Upper lobe of right lung (tissue), 1 donor: ENCODE results near the gene BSND. TPM values are rescaled to one million over a fixed set of nuclear protein-coding genes. Genes with fewer than 3 reads are reported as not detected.

Experiments
- ATAC-seq: fragments of 200-7000 bp; cut with Tn5 transposase; one replicate; pipeline ENCODE4 v1.9.1; 2020; ENCODE audit warnings: mild to moderate bottlenecking, moderate library complexity
- DNase-seq: peaks from one replicate; pipeline ENCODE4 v3.0.0-alpha.2; 2020
- H3K27ac ChIP-seq: fragments of 200-600 bp; one replicate; pipeline ENCODE4 v1.8.0; 2022
- H3K27me3 ChIP-seq: fragments of 200-600 bp; one replicate; pipeline ENCODE4 v1.8.0; 2022; ENCODE audit warnings: mild to moderate bottlenecking
- H3K36me3 ChIP-seq: fragments of 200-600 bp; one replicate; pipeline ENCODE4 v1.8.0; 2022
- H3K4me1 ChIP-seq: fragments of 200-600 bp; one replicate; pipeline ENCODE4 v1.8.0; 2022
- H3K4me3 ChIP-seq: fragments of 200-600 bp; one replicate; pipeline ENCODE4 v1.8.0; 2022; ENCODE audit warnings: mild to moderate bottlenecking
- H3K9me3 ChIP-seq: fragments of 200-600 bp; one replicate; pipeline ENCODE4 v1.8.0; 2022
- intact Hi-C: fragments of 100-400 bp; cut with DNase I; formaldehyde crosslinking; loops from one replicate; pipeline ENCODE4 v1.11.0; 2022
- total RNA-seq: library from RNA; stranded (reverse); fragmentation: NEBNext Ultra II Directional; extraction: Animal tissue kit (Norgen Biotek cat#: 25700); gene quantifications from one replicate; pipeline ENCODE4 v1.2.1, GENCODE V29; 2021
- TF ChIP-seq, protein P1 (sequence below): fragments of 200-600 bp; IDR thresholded peaks from one replicate; pipeline ENCODE4 v1.8.0; 2022; ENCODE audit warnings: antibody characterized with exemption
- donor health status: DM: no; HTN: yes; CAD: no; lungs with severe emphysema.

The BSND gene
- total RNA-seq, 1 donor from 2014 or later, result not detected

DNA sequence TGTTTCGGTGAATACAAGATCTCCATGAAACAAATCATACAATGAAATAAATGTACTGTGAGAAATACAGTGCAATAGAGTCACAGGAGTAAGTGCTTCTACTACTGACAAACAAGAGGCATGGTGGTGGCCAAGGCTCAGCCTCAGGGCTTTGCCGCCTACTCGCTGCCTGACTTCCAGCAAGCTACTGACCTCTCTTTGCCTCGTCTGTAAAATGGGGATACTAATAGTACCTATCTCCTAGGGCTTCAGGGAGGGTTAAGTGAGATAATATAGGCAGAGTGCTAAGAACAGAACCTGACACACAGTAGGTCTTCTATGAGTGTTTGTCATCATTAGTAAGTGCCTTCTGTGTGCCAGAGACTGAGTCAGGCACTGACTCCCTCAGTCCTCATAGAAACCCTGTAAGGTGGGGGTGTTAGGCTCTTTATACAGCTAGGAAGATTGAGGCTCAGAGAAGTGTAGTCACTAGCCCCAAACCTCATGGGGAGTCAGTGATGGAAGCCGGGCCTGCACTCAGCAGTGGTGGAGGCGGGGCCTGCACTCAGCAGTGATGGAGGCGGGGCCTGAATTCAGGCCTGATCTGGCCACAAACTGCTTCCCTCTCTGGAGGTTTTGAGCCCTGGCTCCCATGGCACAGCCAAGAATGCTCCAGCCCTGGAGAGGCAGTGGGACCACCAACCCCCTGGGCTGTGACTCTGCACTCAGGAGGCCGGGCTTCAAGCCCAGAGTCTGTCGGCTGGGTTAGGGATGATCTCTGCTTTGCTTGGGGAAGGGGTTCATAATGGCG, 6.8 kb downstream of the BSND start:
- Histone ChIP-seq H3K9me3 (no peaks in the 10 kb centered on the region), H3K4me1 (no peaks in the 10 kb centered on the region), H3K27ac (no peak overlapping the region), H3K27me3 (peaks cover 7% of the 10 kb centered on the region), H3K4me3 (no peak overlapping the region), H3K36me3 (no peaks in the 10 kb centered on the region)
- TF ChIP-seq, protein P1, sequence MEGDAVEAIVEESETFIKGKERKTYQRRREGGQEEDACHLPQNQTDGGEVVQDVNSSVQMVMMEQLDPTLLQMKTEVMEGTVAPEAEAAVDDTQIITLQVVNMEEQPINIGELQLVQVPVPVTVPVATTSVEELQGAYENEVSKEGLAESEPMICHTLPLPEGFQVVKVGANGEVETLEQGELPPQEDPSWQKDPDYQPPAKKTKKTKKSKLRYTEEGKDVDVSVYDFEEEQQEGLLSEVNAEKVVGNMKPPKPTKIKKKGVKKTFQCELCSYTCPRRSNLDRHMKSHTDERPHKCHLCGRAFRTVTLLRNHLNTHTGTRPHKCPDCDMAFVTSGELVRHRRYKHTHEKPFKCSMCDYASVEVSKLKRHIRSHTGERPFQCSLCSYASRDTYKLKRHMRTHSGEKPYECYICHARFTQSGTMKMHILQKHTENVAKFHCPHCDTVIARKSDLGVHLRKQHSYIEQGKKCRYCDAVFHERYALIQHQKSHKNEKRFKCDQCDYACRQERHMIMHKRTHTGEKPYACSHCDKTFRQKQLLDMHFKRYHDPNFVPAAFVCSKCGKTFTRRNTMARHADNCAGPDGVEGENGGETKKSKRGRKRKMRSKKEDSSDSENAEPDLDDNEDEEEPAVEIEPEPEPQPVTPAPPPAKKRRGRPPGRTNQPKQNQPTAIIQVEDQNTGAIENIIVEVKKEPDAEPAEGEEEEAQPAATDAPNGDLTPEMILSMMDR, result no peak
- intact Hi-C loops, result no loop called here
- DNase-seq (no peak), ATAC-seq (no peak)

DNA sequence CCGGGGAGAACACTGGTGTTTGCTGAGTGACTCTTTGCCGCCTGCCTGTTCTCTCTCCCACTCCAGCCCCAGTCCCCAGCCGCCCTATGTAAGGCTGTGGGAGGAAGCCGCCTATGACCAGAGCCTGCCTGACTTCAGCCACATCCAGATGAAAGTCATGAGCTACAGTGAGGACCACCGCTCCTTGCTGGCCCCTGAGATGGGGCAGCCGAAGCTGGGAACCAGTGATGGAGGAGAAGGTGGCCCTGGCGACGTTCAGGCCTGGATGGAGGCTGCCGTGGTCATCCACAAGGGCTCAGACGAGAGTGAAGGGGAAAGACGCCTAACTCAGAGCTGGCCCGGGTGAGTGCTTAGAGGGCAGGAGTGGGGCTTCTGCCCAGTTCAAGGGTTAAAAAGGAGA, 8.2 kb downstream of the BSND start:
- Histone ChIP-seq H3K4me3 (no peak overlapping the region), H3K27ac (no peak overlapping the region), H3K36me3 (no peaks in the 10 kb centered on the region), H3K9me3 (no peaks in the 10 kb centered on the region), H3K27me3 (peaks cover 3% of the 10 kb centered on the region), H3K4me1 (no peaks in the 10 kb centered on the region)
- ATAC-seq, result no peak
- TF ChIP-seq, protein P1, result no peak
- intact Hi-C loops, result no loop called here
- no peak for DNase-seq

DNA sequence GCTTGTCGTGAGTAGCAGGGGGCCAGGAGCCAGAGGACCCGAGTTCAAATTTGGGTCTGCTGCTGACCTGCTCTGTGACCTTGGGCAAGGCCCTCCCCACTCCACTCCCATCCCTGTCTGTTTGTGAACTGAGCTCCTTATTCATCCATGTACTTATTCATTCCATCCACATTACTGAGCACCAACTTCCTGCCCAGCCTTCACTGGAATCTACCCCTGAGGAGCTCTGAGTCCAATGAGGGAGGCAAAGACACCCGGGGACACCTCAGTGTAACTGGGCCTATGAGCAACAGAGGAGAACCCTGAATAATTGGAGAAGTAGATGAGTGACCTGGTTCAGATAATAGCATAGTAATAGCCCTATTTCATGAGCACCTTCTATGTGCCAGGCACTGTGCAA, 8.9 kb downstream of the BSND start:
- Histone ChIP-seq H3K27ac (no peak overlapping the region), H3K9me3 (no peaks in the 10 kb centered on the region), H3K27me3 (no peaks in the 10 kb centered on the region), H3K4me3 (no peak overlapping the region), H3K36me3 (no peaks in the 10 kb centered on the region), H3K4me1 (no peaks in the 10 kb centered on the region)
- ATAC-seq (no peak), DNase-seq (no peak)
- intact Hi-C loops, result no loop called here
- TF ChIP-seq, protein P1, result no peak

DNA sequence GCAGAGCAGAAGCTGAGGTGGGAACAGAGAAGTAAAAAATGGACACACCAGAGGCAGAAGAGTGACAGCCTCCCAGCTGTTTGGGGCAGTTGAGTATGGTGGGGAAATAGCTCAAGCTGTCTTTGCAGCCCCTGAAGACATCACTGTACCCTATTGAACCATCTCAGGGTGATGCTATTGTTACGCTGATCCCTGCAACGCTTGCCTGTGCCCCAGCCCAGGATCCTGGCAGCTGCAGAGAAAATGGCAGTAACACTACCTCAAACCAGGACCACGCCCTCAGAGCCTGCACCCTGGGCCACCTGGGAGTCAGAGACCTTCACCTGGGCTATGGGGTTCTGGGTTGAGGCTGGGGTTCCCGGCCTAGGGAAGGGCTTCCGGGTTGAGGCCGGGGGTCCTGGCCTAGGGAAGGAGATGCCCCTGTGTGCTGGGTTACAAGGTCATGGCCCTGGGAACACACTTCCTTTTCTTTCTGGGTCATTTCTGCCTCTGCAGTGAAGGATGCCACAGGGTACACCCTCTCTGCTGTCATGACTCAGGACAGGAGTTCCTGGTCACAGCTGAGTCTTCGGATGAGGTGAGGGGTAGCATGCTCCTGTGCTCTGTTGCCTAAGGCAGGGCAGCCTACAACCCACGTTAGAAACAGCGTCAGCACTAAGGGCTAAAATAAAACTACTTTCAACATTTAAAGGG, 11.6 kb downstream of the BSND start:
- no peaks in the 10 kb centered on the region for H3K36me3 ChIP-seq
- H3K4me3 ChIP-seq, result no peak overlapping the region
- no peaks in the 10 kb centered on the region for H3K4me1 ChIP-seq
- TF ChIP-seq, protein P1, result no peak
- H3K27me3 ChIP-seq, result no peaks in the 10 kb centered on the region
- no peaks in the 10 kb centered on the region for H3K9me3 ChIP-seq
- ATAC-seq, result no peak
- DNase-seq, result no peak
- intact Hi-C loops, result no loop called here
- no peak overlapping the region for H3K27ac ChIP-seq

DNA sequence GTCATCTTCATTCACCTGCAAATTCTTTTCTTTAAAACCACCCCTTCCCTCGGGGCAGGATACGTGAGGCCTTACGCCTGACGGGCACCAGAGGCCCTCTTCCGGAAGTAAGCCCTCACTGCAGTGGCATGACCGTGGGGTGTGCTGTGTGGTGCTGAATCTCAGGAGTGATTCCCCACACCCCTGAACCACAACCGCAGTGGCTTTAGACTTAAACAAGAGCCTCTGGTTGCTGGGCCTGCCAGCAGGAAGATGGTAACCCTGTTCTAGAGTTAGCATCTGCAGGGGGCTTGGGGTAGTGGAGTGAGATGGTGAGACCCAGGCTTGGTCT, 12.1 kb downstream of the BSND start:
- H3K9me3 ChIP-seq, result no peaks in the 10 kb centered on the region
- intact Hi-C loops, result no loop called here
- no peak for DNase-seq
- H3K4me3 ChIP-seq, result no peak overlapping the region
- H3K4me1 ChIP-seq, result no peaks in the 10 kb centered on the region
- TF ChIP-seq, protein P1, result no peak
- H3K36me3 ChIP-seq, result no peaks in the 10 kb centered on the region
- H3K27me3 ChIP-seq, result no peaks in the 10 kb centered on the region
- H3K27ac ChIP-seq, result no peak overlapping the region
- no peak for ATAC-seq
